RWPE2 (cell line): ENCODE results near the gene PAK2.
"Not testable (repeated sequence)": the region's sequence is repeated elsewhere in the genome, so short reads cannot be mapped to it uniquely, and the experiment has no call there.

ENCODE experiments used
- ATAC-seq: fragments of 200-7000 bp; cut with Tn5 transposase; 3 replicates; pipeline ENCODE4 v1.9.1; 2021; ENCODE audit warnings: low read depth
- DNase-seq: peaks from one replicate; pipeline ENCODE4 v3.0.0-alpha.2; 2020; ENCODE audit warnings: low spot score
- H3K27ac ChIP-seq: fragments of 450-650 bp; 2 replicates; pipeline ENCODE4 v1.5.1; 2017; ENCODE audit warnings: mild to moderate bottlenecking; ENCODE audit not compliant: poor library complexity, severe bottlenecking
- H3K27me3 ChIP-seq: fragments of 250-450 bp; sonication (Bioruptor Pico); 2 replicates; pipeline ENCODE4 v1.5.1; 2021; ENCODE audit warnings: mild to moderate bottlenecking, moderate library complexity; ENCODE audit not compliant: insufficient read depth, poor library complexity, severe bottlenecking
- H3K36me3 ChIP-seq: fragments of 250-450 bp; sonication (Bioruptor Pico); 2 replicates; pipeline ENCODE4 v1.5.1; 2020; ENCODE audit warnings: low read depth, mild to moderate bottlenecking, moderate library complexity
- H3K4me1 ChIP-seq: fragments of 250-450 bp; sonication (Bioruptor Pico); 2 replicates; pipeline ENCODE4 v1.5.1; 2021; ENCODE audit warnings: mild to moderate bottlenecking, moderate library complexity; ENCODE audit not compliant: insufficient read depth, poor library complexity, severe bottlenecking
- H3K4me3 ChIP-seq: fragments of 250-450 bp; sonication (Bioruptor Pico); 2 replicates; pipeline ENCODE4 v1.5.1; 2021; ENCODE audit warnings: mild to moderate bottlenecking, moderate library complexity; ENCODE audit not compliant: severe bottlenecking
- H3K9me3 ChIP-seq: fragments of 250-450 bp; sonication (Bioruptor Pico); 2 replicates; pipeline ENCODE4 v1.5.1; 2021; ENCODE audit warnings: mild to moderate bottlenecking, moderate library complexity; ENCODE audit not compliant: severe bottlenecking
- CTCF ChIP-seq: fragments of 450-650 bp; IDR thresholded peaks from one replicate; pipeline ENCODE4 v1.5.1; 2017; ENCODE audit warnings: mild to moderate bottlenecking, moderate library complexity; ENCODE audit not compliant: poor library complexity, severe bottlenecking

The PAK2 gene

GRCh38 chr3:196712514-196713413, 26.9 kb upstream of the PAK2 start:
- Histone ChIP-seq H3K36me3 (peaks cover 10% of the 10 kb centered on the region), H3K4me1 (peaks cover 13% of the 10 kb centered on the region), H3K27ac (peak overlapping the region; percentile 53), H3K4me3 (peak overlapping the region; percentile 97), H3K9me3 (no peaks in the 10 kb centered on the region), H3K27me3 (no peaks in the 10 kb centered on the region)
- DNase-seq (peak; percentile 64), ATAC-seq (peak; percentile 60)
- no peak for TF ChIP-seq CTCF

GRCh38 chr3:196717162-196717561, 22.5 kb upstream of the PAK2 start:
- H3K4me1 ChIP-seq, ATAC-seq, H3K27me3 ChIP-seq, H3K9me3 ChIP-seq, DNase-seq, H3K4me3 ChIP-seq, H3K27ac ChIP-seq: not testable (repeated sequence)
- H3K36me3 ChIP-seq = peaks cover 44% of the 10 kb centered on the region

GRCh38 chr3:196721097-196721496, 18.6 kb upstream of the PAK2 start:
- H3K4me3 ChIP-seq = no peak overlapping the region
- peaks cover 3% of the 10 kb centered on the region for H3K9me3 ChIP-seq
- no peak for TF ChIP-seq CTCF
- H3K36me3 ChIP-seq = peaks cover 58% of the 10 kb centered on the region
- ATAC-seq = no peak
- no peaks in the 10 kb centered on the region for H3K4me1 ChIP-seq
- DNase-seq = no peak
- no peaks in the 10 kb centered on the region for H3K27me3 ChIP-seq
- H3K27ac ChIP-seq = no peak overlapping the region

- TF ChIP-seq CTCF = no peak
- ATAC-seq = peak; percentile 70; the same call in 2 of the 3 replicates
- DNase-seq = no peak
- Histone ChIP-seq H3K4me1 (peaks cover 9% of the 10 kb centered on the region), H3K4me3 (no peak overlapping the region), H3K27ac (peak overlapping the region; percentile 19), H3K9me3 (peaks cover 3% of the 10 kb centered on the region), H3K27me3 (no peaks in the 10 kb centered on the region), H3K36me3 (peaks cover 32% of the 10 kb centered on the region)
Observed at GRCh38 chr3:196726788-196727675, 12.6 kb upstream of the PAK2 start.

- no peaks in the 10 kb centered on the region for H3K27me3 ChIP-seq
- H3K27ac ChIP-seq = no peak overlapping the region
- H3K36me3 ChIP-seq = peaks cover 22% of the 10 kb centered on the region
- H3K4me3 ChIP-seq = no peak overlapping the region
- ATAC-seq = no peak
- H3K4me1 ChIP-seq = no peaks in the 10 kb centered on the region
- no peak for TF ChIP-seq CTCF
- H3K9me3 ChIP-seq = no peaks in the 10 kb centered on the region
- DNase-seq = no peak
Observed at GRCh38 chr3:196735751-196736150, 3.9 kb upstream of the PAK2 start.
